GM12891 (cell line): ENCODE data around the gene S100A9.

Source experiments
- POLR2A ChIP-seq: IDR thresholded peaks from 2 replicates; pipeline ENCODE4 v1.6.1; 2011; ENCODE audit warnings: low read depth, low read length, control low read depth
- POLR2AphosphoS5 ChIP-seq: IDR thresholded peaks from 2 replicates; pipeline ENCODE4 v1.6.1; 2011; ENCODE audit warnings: low read depth, low read length, control low read depth
- POU2F2 ChIP-seq: IDR thresholded peaks from 2 replicates; pipeline ENCODE4 v1.6.1; 2011; ENCODE audit warnings: low read depth, mild to moderate bottlenecking, control low read depth, low read length, moderate library complexity
- TAF1 ChIP-seq: IDR thresholded peaks from 2 replicates; pipeline ENCODE4 v1.6.1; 2011; ENCODE audit warnings: low read depth, low read length, control low read depth

DNA sequence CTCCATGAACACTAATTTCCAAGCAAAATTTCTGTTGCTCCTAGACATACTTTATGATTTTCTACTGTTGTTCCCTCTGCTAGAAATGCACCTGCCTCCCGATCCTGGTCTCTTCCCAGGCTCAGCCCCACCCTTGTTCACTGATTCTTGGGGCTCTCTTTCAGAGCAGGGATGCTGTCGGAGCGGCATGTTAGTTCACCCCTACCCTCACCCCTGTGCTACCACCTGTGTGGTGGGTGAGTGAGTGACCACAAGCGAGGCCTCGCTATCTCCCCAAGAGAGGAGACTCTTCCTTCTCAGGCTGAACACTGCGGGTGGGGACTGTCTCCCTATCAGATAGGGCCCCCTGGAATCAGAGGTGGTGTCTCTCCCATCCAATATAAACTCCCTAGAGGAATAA, 38.1 kb downstream of the S100A9 start:
- TF ChIP-seq POLR2A (no peak), TAF1 (no peak), POLR2AphosphoS5 (no peak), POU2F2 (no peak)
